Measurements from ENCODE around the gene CSF2RB.

- TF ChIP-seq, protein P1, sequence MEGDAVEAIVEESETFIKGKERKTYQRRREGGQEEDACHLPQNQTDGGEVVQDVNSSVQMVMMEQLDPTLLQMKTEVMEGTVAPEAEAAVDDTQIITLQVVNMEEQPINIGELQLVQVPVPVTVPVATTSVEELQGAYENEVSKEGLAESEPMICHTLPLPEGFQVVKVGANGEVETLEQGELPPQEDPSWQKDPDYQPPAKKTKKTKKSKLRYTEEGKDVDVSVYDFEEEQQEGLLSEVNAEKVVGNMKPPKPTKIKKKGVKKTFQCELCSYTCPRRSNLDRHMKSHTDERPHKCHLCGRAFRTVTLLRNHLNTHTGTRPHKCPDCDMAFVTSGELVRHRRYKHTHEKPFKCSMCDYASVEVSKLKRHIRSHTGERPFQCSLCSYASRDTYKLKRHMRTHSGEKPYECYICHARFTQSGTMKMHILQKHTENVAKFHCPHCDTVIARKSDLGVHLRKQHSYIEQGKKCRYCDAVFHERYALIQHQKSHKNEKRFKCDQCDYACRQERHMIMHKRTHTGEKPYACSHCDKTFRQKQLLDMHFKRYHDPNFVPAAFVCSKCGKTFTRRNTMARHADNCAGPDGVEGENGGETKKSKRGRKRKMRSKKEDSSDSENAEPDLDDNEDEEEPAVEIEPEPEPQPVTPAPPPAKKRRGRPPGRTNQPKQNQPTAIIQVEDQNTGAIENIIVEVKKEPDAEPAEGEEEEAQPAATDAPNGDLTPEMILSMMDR (IDR thresholded peaks at IDR 0.05), result no peak
- TF ChIP-seq RCOR1 (IDR thresholded peaks at IDR 0.05; ENCODE audit: low read depth, low read length), result no peak
- TF ChIP-seq HDAC2 (IDR thresholded peaks at IDR 0.05), result no peak
- no peak for TF ChIP-seq EP300 (IDR thresholded peaks at IDR 0.05)
- TF ChIP-seq RAD21 (conservative IDR thresholded peaks at IDR 0.05 in 1 of 2, IDR thresholded peaks at IDR 0.05 in 1 of 2), result no peak
- TF ChIP-seq POLR2A (IDR thresholded peaks at IDR 0.05; ENCODE audit: low read length), result no peak
- TF ChIP-seq RFX5 (IDR thresholded peaks at IDR 0.05), result no peak
- no peak for TF ChIP-seq SREBF2 (IDR thresholded peaks at IDR 0.05)
- TF ChIP-seq JUN (IDR thresholded peaks at IDR 0.05), result no peak
- TF ChIP-seq PHF8 (IDR thresholded peaks at IDR 0.05; ENCODE audit: borderline replicate concordance, low read depth), result no peak
- no peak for TF ChIP-seq RNF2 (IDR thresholded peaks at IDR 0.05; ENCODE audit: borderline replicate concordance, low read depth)
- no peak for TF ChIP-seq KDM1A (IDR thresholded peaks at IDR 0.05; ENCODE audit: low read depth)
- no peak for TF ChIP-seq CBX2 (IDR thresholded peaks at IDR 0.05; ENCODE audit: borderline replicate concordance, low read depth)
- TF ChIP-seq NFE2L2 (conservative IDR thresholded peaks at IDR 0.05; ENCODE audit: low read length), result no peak
Measured at GRCh38 chr22:36911887-36912661, 1.4 kb upstream of the CSF2RB start.
